ENCODE results near the gene EIF2D. TPM values are rescaled to one million over a fixed set of nuclear protein-coding genes. Genes with fewer than 3 reads are reported as not detected.
A peak's percentile ranks its signal among the peaks of the same experiment; 100 is the strongest.

The EIF2D gene
- total and polyA plus RNA-seq, 9 of the 15 experiments (the other 6 are each of a cell fraction or from before 2014, with no cell fraction given): 81.1 to 138 (median 93.9) TPM

GRCh38 chr1:206634365-206635079 is 22.3 kb upstream of the EIF2D start (continued):
- TF ChIP-seq KHSRP (IDR thresholded peaks at IDR 0.05): no peak
- no peak for TF ChIP-seq HDAC3 (IDR thresholded peaks at IDR 0.05; ENCODE audit: borderline replicate concordance, partially characterized antibody)
- no peak for TF ChIP-seq ARHGAP35 (IDR thresholded peaks at IDR 0.05; ENCODE audit: partially characterized antibody)
- TF ChIP-seq MAZ (CRISPR knock-in tag; conservative IDR thresholded peaks at IDR 0.05 in 1 of 2, IDR thresholded peaks at IDR 0.05 in 1 of 2): no peak
- TF ChIP-seq ARID2 (IDR thresholded peaks at IDR 0.05): peak; percentile 91; the same call in 1 of the 2 replicates
- 0 out of 2 replicates have a peak, but pooled peaks have one; percentile 63 for TF ChIP-seq CREB3 (tag; conservative IDR thresholded peaks at IDR 0.05; ENCODE audit: low read depth)
- no peak for TF ChIP-seq ZNF778 (CRISPR knock-in tag; IDR thresholded peaks at IDR 0.05)
- no peak for TF ChIP-seq ZMIZ1 (IDR thresholded peaks at IDR 0.05; ENCODE audit: low read depth in 2 of 2, low read length in 2 of 2)
- no peak for TF ChIP-seq ZNF830 (CRISPR knock-in tag; IDR thresholded peaks at IDR 0.05)
- TF ChIP-seq TGIF2 (CRISPR knock-in tag; IDR thresholded peaks at IDR 0.05): no peak
- TF ChIP-seq TEAD4 (IDR thresholded peaks at IDR 0.05; ENCODE audit: low read length): no peak; the same call in 1 of the 2 replicates
- TF ChIP-seq TEAD4 (CRISPR knock-in tag; IDR thresholded peaks at IDR 0.05; ENCODE audit: borderline replicate concordance): no peak
- TF ChIP-seq NBN (IDR thresholded peaks at IDR 0.05; ENCODE audit: low read depth): 0 out of 2 replicates have a peak, but pooled peaks have one; percentile 33
- TF ChIP-seq ZNF146 (CRISPR knock-in tag; IDR thresholded peaks at IDR 0.05; ENCODE audit: unreplicated experiment): no peak
- peak; percentile 63; the same call in 1 of the 2 replicates for TF ChIP-seq SMAD3 (CRISPR knock-in tag; conservative IDR thresholded peaks at IDR 0.05)
- no peak for TF ChIP-seq ETS2 (tag; IDR thresholded peaks at IDR 0.05; ENCODE audit: borderline replicate concordance, poor library complexity, severe bottlenecking)
- TF ChIP-seq WHSC1 (IDR thresholded peaks at IDR 0.05; ENCODE audit: low read length): no peak
- TF ChIP-seq BRCA1 (IDR thresholded peaks at IDR 0.05): no peak
- TF ChIP-seq BRCA1 (CRISPR knock-in tag; IDR thresholded peaks at IDR 0.05): no peak
- no peak for TF ChIP-seq KLF6 (CRISPR knock-in tag; IDR thresholded peaks at IDR 0.05; ENCODE audit: borderline replicate concordance)
- TF ChIP-seq ZNF668 (CRISPR knock-in tag; IDR thresholded peaks at IDR 0.05): peak; percentile 77; the same call in 1 of the 2 replicates
- no peak for TF ChIP-seq CREBBP (IDR thresholded peaks at IDR 0.05; ENCODE audit: low read depth, low read length)
- TF ChIP-seq MAX (CRISPR knock-in tag; IDR thresholded peaks at IDR 0.05): no peak
- TF ChIP-seq HNRNPH1 (optimal IDR thresholded peaks at IDR 0.05; ENCODE audit: low read depth, low read length): no peak
- no peak for TF ChIP-seq ZFP1 (CRISPR knock-in tag; IDR thresholded peaks at IDR 0.05)
- no peak for TF ChIP-seq FOXJ3 (CRISPR knock-in tag; IDR thresholded peaks at IDR 0.05)
